Erythroblast (primary cell): Measurements from ENCODE around the gene CYP46A1.
"Not testable (repeated sequence)": the region's sequence is repeated elsewhere in the genome, so short reads cannot be mapped to it uniquely, and the experiment has no call there.

Experiments
- DNase-seq, 2 experiments: peaks; one replicate each; lab custom pipeline; 2025; lab: John Stamatoyannopoulos, UW
- GATA1 ChIP-seq: IDR thresholded peaks from 2 replicates; pipeline ENCODE4 v1.6.1; 2011; ENCODE audit warnings: low read depth, mild to moderate bottlenecking, control low read depth, low read length, moderate library complexity
- POLR2A ChIP-seq: IDR thresholded peaks from 2 replicates; pipeline ENCODE4 v1.6.1; 2011; ENCODE audit warnings: mild to moderate bottlenecking, low read length

The CYP46A1 gene

GRCh38 chr14:99752486-99753121, 68.5 kb downstream of the CYP46A1 start:
- TF ChIP-seq GATA1 (no peak), POLR2A (no peak)
- DNase-seq = no peak

GRCh38 chr14:99753225-99754140, 69.4 kb downstream of the CYP46A1 start:
- no peak for DNase-seq

GRCh38 chr14:99754141-99755067, 70.3 kb downstream of the CYP46A1 start:
- TF ChIP-seq POLR2A = no peak
- no peak for TF ChIP-seq GATA1

More at GRCh38 chr14:99753225-99754140, 69.4 kb downstream of the CYP46A1 start:
- TF ChIP-seq POLR2A (no peak), GATA1 (no peak)

GRCh38 chr14:99755068-99755405, 70.9 kb downstream of the CYP46A1 start:
- no peak for DNase-seq
- TF ChIP-seq POLR2A (no peak), GATA1 (no peak)

More at GRCh38 chr14:99754141-99755067, 70.3 kb downstream of the CYP46A1 start:
- DNase-seq = no peak

GRCh38 chr14:99755629-99756603, 71.8 kb downstream of the CYP46A1 start:
- TF ChIP-seq POLR2A = no peak
- DNase-seq = no peak

GRCh38 chr14:99756796-99757195, 72.7 kb downstream of the CYP46A1 start:
- TF ChIP-seq POLR2A (no peak), GATA1 (no peak)
- DNase-seq = no peak

GRCh38 chr14:99757331-99758070, 73.4 kb downstream of the CYP46A1 start:
- TF ChIP-seq GATA1 = no peak
- no peak for DNase-seq

GRCh38 chr14:99758121-99758821, 74.2 kb downstream of the CYP46A1 start:
- no peak for TF ChIP-seq POLR2A
- no peak for TF ChIP-seq GATA1
- no peak for DNase-seq

- TF ChIP-seq POLR2A = no peak
- no peak for TF ChIP-seq GATA1
- DNase-seq = no peak
Measured at GRCh38 chr14:99758872-99759545, 74.9 kb downstream of the CYP46A1 start.

- DNase-seq = no peak
- TF ChIP-seq GATA1 = no peak
- no peak for TF ChIP-seq POLR2A
Measured at GRCh38 chr14:99759546-99759925, 75.4 kb downstream of the CYP46A1 start.

- no peak for DNase-seq
Measured at GRCh38 chr14:99760817-99761216, 76.7 kb downstream of the CYP46A1 start.

GRCh38 chr14:99762911-99763310, 78.8 kb downstream of the CYP46A1 start:
- DNase-seq = not testable (repeated sequence)

More at GRCh38 chr14:99760817-99761216, 76.7 kb downstream of the CYP46A1 start:
- TF ChIP-seq GATA1 (no peak), POLR2A (no peak)
